ENCODE results near the gene ATG14.

DNA sequence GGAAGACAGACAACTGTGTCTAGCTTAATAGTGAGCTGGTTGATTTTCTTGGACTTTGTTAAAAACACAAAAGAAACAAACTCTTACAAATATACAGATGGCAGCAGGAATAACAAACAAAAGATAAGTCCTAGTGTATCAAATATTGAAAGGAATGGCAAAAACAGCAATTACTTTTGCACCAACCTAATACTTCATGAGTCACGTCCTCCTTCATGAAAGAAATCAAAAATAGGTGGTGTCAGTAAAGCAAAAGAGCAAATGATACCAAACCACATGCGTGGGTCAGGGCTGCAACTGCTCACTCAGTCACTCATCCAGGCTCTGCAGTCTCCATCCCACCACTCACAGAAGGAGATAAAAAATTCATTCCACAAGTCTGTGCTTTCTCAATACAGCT is 11.8 kb downstream of the ATG14 start:
- no peak for TF ChIP-seq EZH2 (IDR thresholded peaks at IDR 0.05)
- TF ChIP-seq FOXP2 (optimal IDR thresholded peaks at IDR 0.05; ENCODE audit: control extremely low read depth, extremely low read length, insufficient read depth), result no peak
